ENCODE measurements around the gene AIG1. TPM values are rescaled to one million over a fixed set of nuclear protein-coding genes. Genes with fewer than 3 reads are reported as not detected.

AIG1 gene
- total RNA-seq, 1 donor from 2014 or later, result 35.2 TPM

GRCh38 chr6:143325379-143326140 lies 264.9 kb downstream of the AIG1 start:
- H3K27ac ChIP-seq (ENCODE audit: low read depth, low read length), result no peak overlapping the region
- no peaks in the 10 kb centered on the region for H3K27me3 ChIP-seq (ENCODE audit: insufficient read depth, low read length)
- H3K9me3 ChIP-seq (ENCODE audit: insufficient read depth, low read depth, low read length), result no peaks in the 10 kb centered on the region
- no peak overlapping the region for H3K4me3 ChIP-seq (ENCODE audit: insufficient read depth, low read depth, low read length)
- FAIRE-seq (peak; percentile 78), DNase-seq (ENCODE audit: low read depth) (peak; percentile 69)
- peaks cover under 1% of the 10 kb centered on the region for H3K9me3 Mint-ChIP-seq (ENCODE audit: unreplicated experiment)
- no peaks in the 10 kb centered on the region for H4K20me1 ChIP-seq (ENCODE audit: insufficient read depth, low read length)
- no peak overlapping the region for H3K9ac ChIP-seq (ENCODE audit: low read length)
- no peaks in the 10 kb centered on the region for H3K36me3 ChIP-seq (ENCODE audit: insufficient read depth, low read length)
- no peak overlapping the region for H3K27ac Mint-ChIP-seq (ENCODE audit: unreplicated experiment)
- H3K27me3 Mint-ChIP-seq (ENCODE audit: low read depth, unreplicated experiment), result no peaks in the 10 kb centered on the region
- TF ChIP-seq EZH2 (IDR thresholded peaks at IDR 0.05; ENCODE audit: insufficient read depth, low read length), result no peak
- TF ChIP-seq, protein P1, sequence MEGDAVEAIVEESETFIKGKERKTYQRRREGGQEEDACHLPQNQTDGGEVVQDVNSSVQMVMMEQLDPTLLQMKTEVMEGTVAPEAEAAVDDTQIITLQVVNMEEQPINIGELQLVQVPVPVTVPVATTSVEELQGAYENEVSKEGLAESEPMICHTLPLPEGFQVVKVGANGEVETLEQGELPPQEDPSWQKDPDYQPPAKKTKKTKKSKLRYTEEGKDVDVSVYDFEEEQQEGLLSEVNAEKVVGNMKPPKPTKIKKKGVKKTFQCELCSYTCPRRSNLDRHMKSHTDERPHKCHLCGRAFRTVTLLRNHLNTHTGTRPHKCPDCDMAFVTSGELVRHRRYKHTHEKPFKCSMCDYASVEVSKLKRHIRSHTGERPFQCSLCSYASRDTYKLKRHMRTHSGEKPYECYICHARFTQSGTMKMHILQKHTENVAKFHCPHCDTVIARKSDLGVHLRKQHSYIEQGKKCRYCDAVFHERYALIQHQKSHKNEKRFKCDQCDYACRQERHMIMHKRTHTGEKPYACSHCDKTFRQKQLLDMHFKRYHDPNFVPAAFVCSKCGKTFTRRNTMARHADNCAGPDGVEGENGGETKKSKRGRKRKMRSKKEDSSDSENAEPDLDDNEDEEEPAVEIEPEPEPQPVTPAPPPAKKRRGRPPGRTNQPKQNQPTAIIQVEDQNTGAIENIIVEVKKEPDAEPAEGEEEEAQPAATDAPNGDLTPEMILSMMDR (IDR thresholded peaks at IDR 0.05; ENCODE audit: insufficient read depth, low read depth, low read length), result no peak
- H3K36me3 Mint-ChIP-seq (ENCODE audit: low read depth, unreplicated experiment), result no peaks in the 10 kb centered on the region
- H3K4me1 Mint-ChIP-seq (ENCODE audit: low read depth, unreplicated experiment), result no peaks in the 10 kb centered on the region
- H3K4me1 ChIP-seq (ENCODE audit: insufficient read depth, low read length), result peaks cover 16% of the 10 kb centered on the region
- peak overlapping the region; percentile 34 for H3K4me2 ChIP-seq (ENCODE audit: low read length)
- no peak overlapping the region for H3K4me3 Mint-ChIP-seq (ENCODE audit: unreplicated experiment)
- H3K79me2 ChIP-seq (ENCODE audit: insufficient read depth, low read length), result no peaks in the 10 kb centered on the region
- peak overlapping the region; percentile 38 for H2AFZ ChIP-seq (ENCODE audit: low read depth, low read length)

GRCh38 chr6:143328876-143329275 lies 268.2 kb downstream of the AIG1 start:
- Mint-ChIP-seq H3K27ac (ENCODE audit: unreplicated experiment) (no peak overlapping the region), H3K9me3 (ENCODE audit: unreplicated experiment) (no peaks in the 10 kb centered on the region), H3K27me3 (ENCODE audit: low read depth, unreplicated experiment) (no peaks in the 10 kb centered on the region), H3K4me3 (ENCODE audit: unreplicated experiment) (no peak overlapping the region), H3K36me3 (ENCODE audit: low read depth, unreplicated experiment) (no peaks in the 10 kb centered on the region), H3K4me1 (ENCODE audit: low read depth, unreplicated experiment) (no peaks in the 10 kb centered on the region)
- Histone ChIP-seq H3K27ac (ENCODE audit: low read depth, low read length) (no peak overlapping the region), H2AFZ (ENCODE audit: low read depth, low read length) (no peak overlapping the region), H3K27me3 (ENCODE audit: insufficient read depth, low read length) (no peaks in the 10 kb centered on the region), H3K4me2 (ENCODE audit: low read length) (no peak overlapping the region), H3K4me3 (ENCODE audit: insufficient read depth, low read depth, low read length) (no peak overlapping the region), H4K20me1 (ENCODE audit: insufficient read depth, low read length) (no peaks in the 10 kb centered on the region), H3K79me2 (ENCODE audit: insufficient read depth, low read length) (no peaks in the 10 kb centered on the region), H3K36me3 (ENCODE audit: insufficient read depth, low read length) (no peaks in the 10 kb centered on the region), H3K9ac (ENCODE audit: low read length) (no peak overlapping the region), H3K4me1 (ENCODE audit: insufficient read depth, low read length) (peaks cover 16% of the 10 kb centered on the region), H3K9me3 (ENCODE audit: insufficient read depth, low read depth, low read length) (no peaks in the 10 kb centered on the region)
- no peak for FAIRE-seq
- DNase-seq (ENCODE audit: low read depth), result peak; percentile 62
- TF ChIP-seq, protein P1 (IDR thresholded peaks at IDR 0.05; ENCODE audit: insufficient read depth, low read depth, low read length), result no peak

DNA sequence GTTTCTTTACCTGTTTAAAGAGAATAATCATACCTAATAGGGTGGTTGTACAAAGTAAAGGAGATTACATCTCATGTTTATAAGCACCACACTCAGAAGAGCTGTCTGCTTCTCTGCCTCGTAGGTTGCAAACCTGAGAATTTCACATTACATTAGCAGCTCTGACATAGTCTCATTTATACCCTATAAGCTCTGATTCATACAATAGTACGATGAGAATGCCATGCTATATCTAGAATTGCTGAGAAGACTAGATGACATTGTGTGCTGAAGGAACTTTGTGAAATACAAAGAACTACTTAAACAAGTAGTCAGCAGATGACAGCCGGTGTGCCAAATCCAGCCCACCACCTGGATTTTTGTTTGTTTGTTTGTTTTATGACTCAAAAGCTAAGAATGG lies 268.6 kb downstream of the AIG1 start:
- H3K9me3 Mint-ChIP-seq (ENCODE audit: unreplicated experiment), result no peaks in the 10 kb centered on the region
- peak; percentile 41 for DNase-seq (ENCODE audit: low read depth)

More for the DNA sequence above, 268.6 kb downstream of the AIG1 start:
- no peaks in the 10 kb centered on the region for H3K36me3 ChIP-seq (ENCODE audit: insufficient read depth, low read length)
- H3K4me3 Mint-ChIP-seq (ENCODE audit: unreplicated experiment), result no peak overlapping the region
- no peak overlapping the region for H3K4me2 ChIP-seq (ENCODE audit: low read length)
- H3K9me3 ChIP-seq (ENCODE audit: insufficient read depth, low read depth, low read length), result no peaks in the 10 kb centered on the region
- no peak for FAIRE-seq
- H3K4me1 Mint-ChIP-seq (ENCODE audit: low read depth, unreplicated experiment), result no peaks in the 10 kb centered on the region
- no peak overlapping the region for H3K27ac ChIP-seq (ENCODE audit: low read depth, low read length)
- H3K4me1 ChIP-seq (ENCODE audit: insufficient read depth, low read length), result peaks cover 16% of the 10 kb centered on the region
- TF ChIP-seq, protein P1 (IDR thresholded peaks at IDR 0.05; ENCODE audit: insufficient read depth, low read depth, low read length), result no peak
- no peak for TF ChIP-seq EZH2 (IDR thresholded peaks at IDR 0.05; ENCODE audit: insufficient read depth, low read length)
- no peak overlapping the region for H3K27ac Mint-ChIP-seq (ENCODE audit: unreplicated experiment)
- no peak overlapping the region for H3K9ac ChIP-seq (ENCODE audit: low read length)
- H2AFZ ChIP-seq (ENCODE audit: low read depth, low read length), result no peak overlapping the region
- H3K79me2 ChIP-seq (ENCODE audit: insufficient read depth, low read length), result no peaks in the 10 kb centered on the region
- no peaks in the 10 kb centered on the region for H3K27me3 ChIP-seq (ENCODE audit: insufficient read depth, low read length)
- no peaks in the 10 kb centered on the region for H3K36me3 Mint-ChIP-seq (ENCODE audit: low read depth, unreplicated experiment)
- H4K20me1 ChIP-seq (ENCODE audit: insufficient read depth, low read length), result no peaks in the 10 kb centered on the region
- H3K27me3 Mint-ChIP-seq (ENCODE audit: low read depth, unreplicated experiment), result no peaks in the 10 kb centered on the region
- no peak overlapping the region for H3K4me3 ChIP-seq (ENCODE audit: insufficient read depth, low read depth, low read length)
